ENCODE results near the gene CNRIP1. TPM values are rescaled to one million over a fixed set of nuclear protein-coding genes. Genes with fewer than 3 reads are reported as not detected.

The CNRIP1 gene
- total RNA-seq, 2 experiments from 2014 or later, result not detected

DNA sequence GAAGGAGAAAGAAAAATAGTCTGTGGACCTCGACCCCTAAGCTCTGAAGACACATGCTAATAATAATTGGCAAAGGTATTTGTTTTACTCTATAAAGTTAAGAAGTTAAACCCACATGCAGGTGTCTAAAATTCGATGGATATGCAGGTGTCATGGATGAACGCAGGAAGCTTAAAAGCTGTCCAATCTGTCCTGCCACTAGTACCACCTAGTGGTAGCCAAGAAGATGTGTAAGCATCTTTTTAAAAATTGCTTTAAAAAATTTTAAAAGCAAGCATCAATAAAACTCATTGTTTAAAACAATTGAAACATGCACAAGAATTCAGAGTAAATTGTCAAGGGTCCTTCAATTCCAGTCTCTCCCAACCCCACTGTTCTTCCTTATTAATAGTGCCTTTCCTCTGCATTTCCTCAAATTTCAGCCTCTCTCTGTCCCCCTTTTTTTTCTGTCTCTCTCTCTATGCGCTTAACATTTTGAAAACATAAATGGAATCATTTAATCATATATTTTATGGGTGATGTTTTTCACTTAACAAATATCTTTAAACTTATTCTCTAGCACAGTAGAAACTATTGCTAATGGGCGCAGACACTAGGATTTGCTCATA lies 36.8 kb downstream of the CNRIP1 start:
- H3K4me3 Mint-ChIP-seq, result no peak overlapping the region
- CTCF ChIA-PET, result interaction anchor here (0.5 to 4.2 kb wide), 31 partner anchors 8 to 169 kb away, joined by 3 to 41 read pairs (median 3); partner anchors contain the start of gene PNO1
- H3K36me3 Mint-ChIP-seq (ENCODE audit: low read depth), result no peaks in the 10 kb centered on the region
- POLR2A ChIA-PET, result interaction anchor here (0.6 to 1.6 kb wide), 3 partner anchors 9 to 160 kb away, joined by 3 to 4 read pairs (median 3); no protein-coding TSS in a partner anchor
- H3K4me1 Mint-ChIP-seq, result no peaks in the 10 kb centered on the region
- H3K27me3 Mint-ChIP-seq, result peaks cover 21% of the 10 kb centered on the region
- H3K27ac Mint-ChIP-seq, result no peak overlapping the region
- peak; percentile 17 for DNase-seq
- H3K9me3 Mint-ChIP-seq, result no peaks in the 10 kb centered on the region

DNA sequence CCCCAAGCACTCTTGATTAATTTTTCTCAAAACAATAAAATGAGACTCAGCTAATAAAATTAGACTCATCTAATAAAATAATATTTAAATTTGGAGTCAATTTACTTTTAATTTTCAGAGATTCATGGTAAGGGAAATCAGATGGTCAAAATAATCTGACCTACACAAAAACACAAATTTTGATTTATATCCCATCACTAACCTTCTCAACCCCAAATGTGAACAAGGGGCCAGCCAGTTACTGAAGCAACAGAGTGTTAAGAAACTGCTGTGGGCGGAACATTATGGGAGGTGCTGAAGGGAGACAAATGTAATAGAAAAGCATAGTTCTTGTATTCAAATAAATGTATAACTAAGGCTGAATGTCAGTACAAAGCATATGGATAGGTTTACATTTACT lies 39.0 kb downstream of the CNRIP1 start:
- H3K27me3 Mint-ChIP-seq, result peaks cover 14% of the 10 kb centered on the region
- H3K4me1 Mint-ChIP-seq, result no peaks in the 10 kb centered on the region
- ChIA-PET POLR2A (no interaction called here), CTCF (interaction anchor here (0.9 to 2.2 kb wide), 3 partner anchors 9 to 158 kb away, joined by 5 to 8 read pairs (median 5); no protein-coding TSS in a partner anchor)
- DNase-seq, result no peak
- no peaks in the 10 kb centered on the region for H3K36me3 Mint-ChIP-seq (ENCODE audit: low read depth)
- H3K9me3 Mint-ChIP-seq, result no peaks in the 10 kb centered on the region
- H3K4me3 Mint-ChIP-seq, result no peak overlapping the region
- no peak overlapping the region for H3K27ac Mint-ChIP-seq

DNA sequence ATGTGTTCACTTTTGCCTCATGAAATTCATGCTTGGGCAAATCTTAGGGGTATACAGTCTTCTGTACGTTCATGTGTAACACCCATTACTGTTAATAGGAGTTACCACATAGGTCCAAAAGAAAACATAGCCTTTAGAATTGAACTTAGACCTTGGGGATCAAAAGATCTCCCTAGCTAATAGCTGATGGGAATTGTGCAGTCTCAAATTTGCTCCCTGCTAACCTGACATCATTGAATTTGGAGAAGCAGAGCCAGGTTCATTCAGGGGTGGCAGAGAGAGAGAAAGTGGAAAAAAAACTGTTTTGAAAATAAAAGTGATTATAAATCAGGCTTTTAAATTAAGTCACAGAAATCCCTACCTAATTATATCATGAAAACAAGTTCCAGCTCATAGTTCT lies 39.4 kb downstream of the CNRIP1 start:
- H3K27ac Mint-ChIP-seq, result no peak overlapping the region
- POLR2A ChIA-PET, result no interaction called here
- H3K36me3 Mint-ChIP-seq (ENCODE audit: low read depth), result no peaks in the 10 kb centered on the region
- no peaks in the 10 kb centered on the region for H3K4me1 Mint-ChIP-seq
- DNase-seq, result no peak
- peaks cover 14% of the 10 kb centered on the region for H3K27me3 Mint-ChIP-seq
- no peak overlapping the region for H3K4me3 Mint-ChIP-seq
- CTCF ChIA-PET, result interaction anchor here (0.9 to 2.2 kb wide), 3 partner anchors 10 to 158 kb away, joined by 5 to 8 read pairs (median 5); no protein-coding TSS in a partner anchor
- no peaks in the 10 kb centered on the region for H3K9me3 Mint-ChIP-seq

DNA sequence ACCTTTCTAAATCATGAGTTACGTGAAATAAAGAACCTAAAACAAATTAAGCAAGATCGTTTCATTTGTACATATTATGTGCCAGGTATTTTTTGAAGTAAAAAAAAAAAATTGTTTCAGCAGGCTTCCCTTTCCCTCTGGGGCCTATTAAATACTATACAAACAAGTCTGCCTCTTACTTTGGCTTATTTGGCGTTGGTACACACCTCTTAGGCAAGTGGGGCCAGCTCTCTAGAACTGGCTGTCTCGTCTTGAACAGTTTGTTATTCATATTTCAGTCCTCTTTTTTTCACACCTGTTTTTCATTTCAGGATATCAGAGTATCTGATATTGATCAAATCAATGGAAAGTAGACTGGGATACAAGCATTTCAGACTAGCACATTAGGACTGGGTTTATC lies 40.1 kb downstream of the CNRIP1 start:
- Mint-ChIP-seq H3K4me3 (no peak overlapping the region), H3K9me3 (no peaks in the 10 kb centered on the region), H3K27ac (no peak overlapping the region), H3K27me3 (peaks cover 13% of the 10 kb centered on the region), H3K36me3 (ENCODE audit: low read depth) (no peaks in the 10 kb centered on the region), H3K4me1 (no peaks in the 10 kb centered on the region)
- DNase-seq, result no peak
- ChIA-PET CTCF (interaction anchor here (2.2 kb wide), 1 partner anchor 157 kb away, joined by 8 read pairs; no protein-coding TSS in a partner anchor), POLR2A (no interaction called here)

DNA sequence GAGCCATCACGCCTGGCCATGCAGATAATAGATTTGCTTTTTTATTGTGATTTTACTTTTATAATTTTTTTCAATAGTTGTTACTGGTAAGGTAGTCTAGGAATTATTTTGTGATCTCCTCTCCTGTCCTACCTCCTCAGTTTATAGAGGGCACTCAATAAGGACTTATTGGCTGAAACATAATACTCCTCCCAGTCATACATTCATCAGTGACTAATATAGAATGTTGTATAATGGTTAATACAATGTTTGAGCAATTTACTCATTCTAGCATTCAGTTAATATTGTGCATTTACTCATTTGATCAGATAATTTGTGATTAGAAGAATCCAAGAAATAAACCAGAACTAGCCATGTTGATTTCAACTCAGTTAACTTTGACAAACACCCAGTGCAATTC lies 41.6 kb downstream of the CNRIP1 start:
- H3K4me1 Mint-ChIP-seq, result no peaks in the 10 kb centered on the region
- DNase-seq, result no peak
- H3K27me3 Mint-ChIP-seq, result peaks cover 19% of the 10 kb centered on the region
- POLR2A ChIA-PET, result no interaction called here
- no peaks in the 10 kb centered on the region for H3K36me3 Mint-ChIP-seq (ENCODE audit: low read depth)
- CTCF ChIA-PET, result interaction anchor here (0.8 to 1.6 kb wide), 4 partner anchors 14 to 665 kb away, joined by 3 to 5 read pairs (median 4); no protein-coding TSS in a partner anchor
- H3K9me3 Mint-ChIP-seq, result no peaks in the 10 kb centered on the region
- H3K27ac Mint-ChIP-seq, result no peak overlapping the region
- H3K4me3 Mint-ChIP-seq, result no peak overlapping the region

DNA sequence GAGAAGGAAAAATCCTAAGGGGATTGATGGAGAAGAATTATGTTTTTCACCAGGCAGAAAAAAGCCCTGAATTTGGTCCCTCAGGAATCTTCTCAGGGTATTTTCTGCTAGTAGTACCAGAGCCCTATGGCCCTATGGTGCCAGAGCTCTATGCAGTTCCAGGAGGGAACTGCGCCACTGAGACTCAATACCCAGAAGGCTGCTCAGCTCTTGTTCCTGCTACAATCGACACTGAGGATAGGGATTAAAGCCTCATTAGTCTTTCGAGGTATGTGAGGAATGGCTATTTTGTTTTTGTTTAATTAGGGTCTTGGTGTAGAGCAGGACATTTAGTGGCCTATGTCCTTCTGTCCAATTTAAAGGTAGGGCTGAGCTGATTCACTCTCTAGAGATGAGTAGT lies 45.7 kb downstream of the CNRIP1 start:
- Mint-ChIP-seq H3K9me3 (no peaks in the 10 kb centered on the region), H3K4me3 (no peak overlapping the region), H3K27ac (no peak overlapping the region), H3K36me3 (ENCODE audit: low read depth) (no peaks in the 10 kb centered on the region), H3K27me3 (peaks cover 28% of the 10 kb centered on the region), H3K4me1 (no peaks in the 10 kb centered on the region)
- ChIA-PET POLR2A (no interaction called here), CTCF (interaction anchor here (1.1 kb wide), 1 partner anchor 8 kb away, joined by 3 read pairs; no protein-coding TSS in a partner anchor)
- no peak for DNase-seq

DNA sequence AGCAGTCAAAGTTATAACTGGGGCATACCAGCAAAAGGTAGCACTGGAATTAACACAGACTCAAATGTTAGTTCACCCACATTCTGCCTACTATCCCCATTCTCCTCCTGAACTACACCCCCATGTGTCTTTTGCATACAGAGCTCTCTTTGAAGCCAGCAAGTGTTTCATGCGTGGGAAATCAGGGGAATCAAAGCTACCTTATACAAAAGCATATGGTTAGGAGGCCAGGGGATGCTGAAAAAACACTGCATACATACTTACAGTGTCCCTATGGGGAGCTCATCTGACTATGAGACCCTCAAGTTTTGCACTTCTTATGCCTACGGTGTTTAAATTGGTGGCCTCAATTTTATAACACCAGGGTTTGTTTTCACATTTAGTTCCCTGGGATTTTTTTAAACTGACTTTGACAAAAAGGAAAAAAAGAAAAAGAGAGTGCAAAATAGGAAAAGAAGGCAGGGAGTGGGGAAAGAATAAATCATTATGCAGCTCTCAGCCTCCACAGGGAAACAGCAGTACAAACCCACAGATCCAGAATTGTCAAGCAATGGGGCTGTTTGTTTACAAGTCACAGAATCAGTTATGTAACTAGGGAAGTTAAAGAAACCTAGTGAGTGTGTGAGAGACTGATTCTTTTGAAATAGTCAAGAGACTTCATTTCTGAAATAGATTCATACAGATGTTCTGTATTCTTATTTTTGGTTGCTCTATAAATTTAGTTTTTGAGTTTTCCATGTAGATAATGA lies 47.3 kb downstream of the CNRIP1 start:
- Mint-ChIP-seq H3K9me3 (no peaks in the 10 kb centered on the region), H3K4me1 (no peaks in the 10 kb centered on the region), H3K27me3 (peaks cover 33% of the 10 kb centered on the region), H3K36me3 (ENCODE audit: low read depth) (no peaks in the 10 kb centered on the region), H3K27ac (no peak overlapping the region), H3K4me3 (no peak overlapping the region)
- ChIA-PET CTCF (no interaction called here), POLR2A (no interaction called here)
- DNase-seq, result no peak

DNA sequence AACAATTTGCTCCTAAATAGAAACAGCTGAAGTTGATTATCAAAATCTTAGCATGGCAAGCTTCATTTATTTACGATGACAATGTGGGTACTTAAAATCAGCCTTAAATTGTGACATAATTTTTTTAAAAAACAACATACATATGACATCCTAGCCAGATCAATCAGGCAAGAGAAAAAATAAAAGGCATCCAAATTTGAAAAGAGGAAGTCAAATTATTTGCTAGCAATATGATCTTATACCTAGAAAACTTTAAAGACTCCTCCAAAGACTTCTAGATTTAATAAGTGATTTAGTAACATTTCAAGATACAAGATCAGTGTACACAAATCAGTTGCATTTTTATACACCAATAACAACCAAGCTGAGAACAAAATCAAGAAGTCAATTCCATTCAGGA lies 53.1 kb downstream of the CNRIP1 start:
- no peak overlapping the region for H3K27ac Mint-ChIP-seq
- H3K27me3 Mint-ChIP-seq, result peaks cover 21% of the 10 kb centered on the region
- H3K4me3 Mint-ChIP-seq, result no peak overlapping the region
- CTCF ChIA-PET, result no interaction called here
- H3K9me3 Mint-ChIP-seq, result no peaks in the 10 kb centered on the region
- DNase-seq, result no peak
- POLR2A ChIA-PET, result no interaction called here
- no peaks in the 10 kb centered on the region for H3K4me1 Mint-ChIP-seq
- no peaks in the 10 kb centered on the region for H3K36me3 Mint-ChIP-seq (ENCODE audit: low read depth)

DNA sequence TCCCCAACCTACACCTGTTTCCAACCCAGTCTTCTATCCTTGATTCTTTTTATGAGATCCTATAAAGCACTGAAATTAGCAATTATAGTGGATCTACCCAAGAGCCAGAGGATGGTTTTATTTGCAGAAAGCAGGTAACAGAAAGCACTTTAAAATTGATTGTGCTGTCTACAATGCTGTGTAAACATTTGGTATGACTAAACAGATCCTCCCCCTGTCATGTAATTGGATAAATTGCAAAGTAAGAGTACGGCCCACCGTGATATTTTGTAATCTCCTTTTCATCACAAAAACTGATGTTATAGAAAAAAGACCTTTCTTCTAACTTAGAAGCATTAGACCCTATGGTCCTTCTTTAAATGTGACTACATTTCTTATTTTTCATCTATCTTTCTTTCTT lies 56.1 kb downstream of the CNRIP1 start:
- CTCF ChIA-PET, result no interaction called here
- POLR2A ChIA-PET, result no interaction called here

DNA sequence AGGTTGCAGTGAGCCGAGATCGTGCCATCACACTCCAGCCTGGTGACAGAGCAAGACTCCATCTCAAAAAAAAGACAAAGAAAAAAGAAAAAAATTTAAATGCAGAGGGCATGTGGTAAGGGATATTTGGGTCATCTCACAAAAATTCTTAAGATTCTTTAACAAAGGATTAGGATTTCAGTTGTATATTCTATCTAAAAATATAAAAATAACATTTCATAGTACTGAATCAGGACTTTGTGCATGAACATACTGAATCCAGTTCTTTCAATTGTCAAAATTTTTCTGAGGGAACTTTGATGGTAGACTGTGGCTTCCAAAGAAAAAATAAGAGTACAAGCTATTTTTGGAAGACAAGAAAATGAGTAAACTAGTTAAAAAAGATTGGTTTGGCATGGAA lies 60.9 kb downstream of the CNRIP1 start:
- H3K9me3 Mint-ChIP-seq, result no peaks in the 10 kb centered on the region
- no peak for DNase-seq
- peaks cover 22% of the 10 kb centered on the region for H3K4me1 Mint-ChIP-seq
- H3K27ac Mint-ChIP-seq, result no peak overlapping the region
- no peaks in the 10 kb centered on the region for H3K27me3 Mint-ChIP-seq
- H3K36me3 Mint-ChIP-seq (ENCODE audit: low read depth), result no peaks in the 10 kb centered on the region
- CTCF ChIA-PET, result no interaction called here
- H3K4me3 Mint-ChIP-seq, result no peak overlapping the region
- POLR2A ChIA-PET, result no interaction called here

More for the DNA sequence above, 56.1 kb downstream of the CNRIP1 start:
- Mint-ChIP-seq H3K9me3 (no peaks in the 10 kb centered on the region), H3K27ac (no peak overlapping the region), H3K27me3 (peaks cover 11% of the 10 kb centered on the region), H3K4me1 (no peaks in the 10 kb centered on the region), H3K36me3 (ENCODE audit: low read depth) (no peaks in the 10 kb centered on the region), H3K4me3 (no peak overlapping the region)
- no peak for DNase-seq

DNA sequence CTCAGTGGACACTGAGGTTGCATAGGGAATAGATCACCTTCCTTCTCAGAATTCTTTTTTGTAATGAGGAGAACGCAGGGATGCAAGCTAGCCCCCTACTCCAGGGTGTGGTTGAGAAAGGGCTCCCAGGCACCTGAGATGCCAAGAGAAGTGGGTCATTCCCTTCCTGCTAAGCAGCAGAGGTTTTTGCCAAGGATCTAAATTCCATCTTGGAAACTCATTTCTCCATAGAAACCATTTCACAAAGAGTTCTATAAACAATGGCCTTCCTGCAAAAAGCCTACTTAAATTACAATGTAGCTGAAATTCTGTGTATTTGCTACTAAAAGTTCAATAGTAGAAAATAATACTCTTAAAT lies 63.7 kb downstream of the CNRIP1 start:
- no peaks in the 10 kb centered on the region for H3K27me3 Mint-ChIP-seq
- no peak overlapping the region for H3K27ac Mint-ChIP-seq
- ChIA-PET POLR2A (no interaction called here), CTCF (interaction anchor here (1.7 kb wide), 1 partner anchor 134 kb away, joined by 6 read pairs; no protein-coding TSS in a partner anchor)
- no peak overlapping the region for H3K4me3 Mint-ChIP-seq
- peaks cover 8% of the 10 kb centered on the region for H3K36me3 Mint-ChIP-seq (ENCODE audit: low read depth)
- peaks cover 27% of the 10 kb centered on the region for H3K4me1 Mint-ChIP-seq
- no peak for DNase-seq
- no peaks in the 10 kb centered on the region for H3K9me3 Mint-ChIP-seq

DNA sequence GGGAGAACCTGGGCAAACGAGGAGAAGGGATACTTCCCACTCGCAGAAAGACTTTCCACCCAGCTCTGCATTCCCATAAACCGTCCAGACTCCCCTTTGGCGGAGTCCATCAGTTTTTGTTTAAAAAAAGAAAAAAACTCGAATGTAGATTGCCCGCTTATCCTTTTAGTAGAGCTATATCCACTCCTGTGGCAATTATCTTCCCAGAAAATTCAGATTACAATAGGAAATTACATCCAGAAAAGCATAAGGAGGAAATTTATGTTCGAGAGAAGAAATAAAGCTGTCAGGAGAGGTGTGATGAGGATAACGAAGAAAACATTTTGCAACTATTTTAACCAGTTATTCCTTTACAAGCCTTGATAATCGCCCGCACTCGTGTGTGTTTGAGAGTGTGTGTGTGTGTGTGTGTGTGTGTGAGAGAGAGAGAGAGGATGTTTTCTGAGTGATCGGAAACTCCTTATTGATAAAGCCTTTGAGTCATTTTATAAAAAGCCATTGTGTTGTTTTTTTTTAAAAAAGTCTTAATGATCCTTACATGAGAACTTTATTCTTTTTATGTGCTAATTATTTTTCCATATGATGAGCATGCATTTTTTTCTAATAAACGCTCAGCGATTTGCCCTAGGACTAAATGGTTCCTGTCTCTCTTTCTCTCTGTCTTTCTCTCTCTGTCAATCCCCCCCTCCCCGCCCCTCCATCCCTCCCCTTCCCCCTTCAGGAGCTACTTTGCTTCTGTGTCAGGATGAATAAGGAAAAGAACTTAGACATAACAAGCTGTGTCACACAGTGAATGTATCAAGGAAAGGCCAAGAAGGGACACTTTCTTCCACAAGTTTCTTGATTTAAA lies 66.3 kb downstream of the CNRIP1 start:
- Mint-ChIP-seq H3K9me3 (no peaks in the 10 kb centered on the region), H3K27ac (peak overlapping the region; percentile 97), H3K4me3 (peak overlapping the region; percentile 98), H3K27me3 (no peaks in the 10 kb centered on the region), H3K36me3 (ENCODE audit: low read depth) (peaks cover 20% of the 10 kb centered on the region), H3K4me1 (peaks cover 41% of the 10 kb centered on the region)
- CTCF ChIA-PET, result interaction anchor here (0.9 to 2.9 kb wide), 6 partner anchors 28 to 188 kb away, joined by 3 to 12 read pairs (median 3); no protein-coding TSS in a partner anchor
- peak; percentile 34 for DNase-seq
- POLR2A ChIA-PET, result interaction anchor here (0.7 to 5.2 kb wide), 23 partner anchors 16 to 479 kb away, joined by 3 to 43 read pairs (median 4); partner anchors contain the start of genes APLF, C1D, FBXO48 and PNO1
